MCF 10A (cell line): ENCODE results near the gene ORC4. TPM values are rescaled to one million over a fixed set of nuclear protein-coding genes. Genes with fewer than 3 reads are reported as not detected.

Experiments used
- Bru-seq: library from RNA; stranded (reverse); fragments of 400-500 nt; gene quantifications from one replicate; lab custom pipeline; 2021; lab: Mats Ljungman, UMichigan
- BruChase-seq, 2 experiments: library from RNA; stranded (reverse); fragments of 400-500 nt; gene quantifications; one replicate each; lab custom pipeline; 2021; lab: Mats Ljungman, UMichigan
- BruUV-seq: library from RNA; stranded (reverse); fragments of 400-500 nt; replicated peaks from 2 replicates; lab custom pipeline; 2021; lab: Mats Ljungman, UMichigan
- CTCF ChIA-PET: fragments of 300-600 bp; sonication (Branson Sonifier 250); formaldehyde crosslinking; extraction: SDS; loops from one replicate; lab custom pipeline; 2021; ENCODE audit warnings: antibody characterized with exemption, inconsistent platforms; lab: Yijun Ruan, JAX
- POLR2A ChIA-PET: fragments of 300-600, 350-650 bp; sonication (Branson Sonifier 250); formaldehyde crosslinking; extraction: SDS; loops from one replicate; lab custom pipeline; 2020; ENCODE audit warnings: antibody characterized with exemption, inconsistent platforms; lab: Yijun Ruan, JAX
- DNase-seq: peaks from one replicate; pipeline ENCODE4 v3.0.0-alpha.2; 2018; ENCODE audit not compliant: unreplicated experiment
- H3K27ac Mint-ChIP-seq: one replicate; pipeline ENCODE4 v1.8.0; 2022; ENCODE audit warnings: mild to moderate bottlenecking, low read depth, mixed read lengths; ENCODE audit not compliant: unreplicated experiment
- H3K27me3 Mint-ChIP-seq: one replicate; pipeline ENCODE4 v1.8.0; 2022; ENCODE audit warnings: mixed read lengths; ENCODE audit not compliant: insufficient read depth, unreplicated experiment
- H3K36me3 Mint-ChIP-seq: one replicate; pipeline ENCODE4 v1.8.0; 2022; ENCODE audit warnings: mild to moderate bottlenecking, moderate library complexity, mixed read lengths; ENCODE audit not compliant: insufficient read depth, unreplicated experiment
- H3K4me1 Mint-ChIP-seq: one replicate; pipeline ENCODE4 v1.8.0; 2022; ENCODE audit warnings: mixed read lengths; ENCODE audit not compliant: insufficient read depth, unreplicated experiment
- H3K4me3 Mint-ChIP-seq: one replicate; pipeline ENCODE4 v1.8.0; 2022; ENCODE audit warnings: mild to moderate bottlenecking, moderate library complexity, mixed read lengths; ENCODE audit not compliant: unreplicated experiment
- H3K9me3 Mint-ChIP-seq: one replicate; pipeline ENCODE4 v1.8.0; 2022; ENCODE audit warnings: mixed read lengths; ENCODE audit not compliant: unreplicated experiment
- intact Hi-C: fragments of 100-400 bp; cut with micrococcal nuclease; formaldehyde crosslinking; loops from 2 replicates; pipeline ENCODE4 v1.14.1; 2022
- long read RNA-seq: library from polyadenylated mRNA; stranded (forward); transcript quantifications from one replicate; pipeline ENCODE4 v2.0.0, GENCODE V29; 2022
- total RNA-seq: library from RNA; stranded (reverse); gene quantifications from 2 replicates; pipeline ENCODE4 v1.2.3, GENCODE V29; 2022
- TF ChIP-seq, protein P1 (sequence below): fragments of 200-600 bp; IDR thresholded peaks from one replicate; pipeline ENCODE4 v1.8.0; 2022; ENCODE audit warnings: antibody characterized with exemption, mild to moderate bottlenecking; ENCODE audit not compliant: unreplicated experiment

The ORC4 gene
- total RNA-seq (38.0 and 53.3 TPM in 2 replicates), Bru-seq, nascent RNA (percentile 82 among the genes with signal in this experiment), BruChase-seq, experiment 1, labeled RNA remaining after a 6-hour chase (percentile 75 among the genes with signal in this experiment), BruChase-seq, experiment 2, labeled RNA remaining after a 2-hour chase (percentile 85 among the genes with signal in this experiment)
- long read RNA-seq, full-length matches to known transcripts = 84 of 113 reads
- long read RNA-seq, partial matches to known transcripts = 3 of 113 reads
- long read RNA-seq, other reads (novel, unspliced or antisense) = 26 of 113 reads

GRCh38 chr2:148020111-148021058 lies at the start of gene ORC4:
TSS of gene ORC4 (minus strand) at chr2:148020737. CDS start at chr2:147975958, 44,779 bp downstream.
- no peaks in the 10 kb centered on the region for H3K9me3 Mint-ChIP-seq
- intact Hi-C loops = loop anchor here (5.0 to 10.0 kb wide), 3 partner anchors 112 to 624 kb away; partner anchors contain the start of gene EPC2
- TF ChIP-seq, protein P1, sequence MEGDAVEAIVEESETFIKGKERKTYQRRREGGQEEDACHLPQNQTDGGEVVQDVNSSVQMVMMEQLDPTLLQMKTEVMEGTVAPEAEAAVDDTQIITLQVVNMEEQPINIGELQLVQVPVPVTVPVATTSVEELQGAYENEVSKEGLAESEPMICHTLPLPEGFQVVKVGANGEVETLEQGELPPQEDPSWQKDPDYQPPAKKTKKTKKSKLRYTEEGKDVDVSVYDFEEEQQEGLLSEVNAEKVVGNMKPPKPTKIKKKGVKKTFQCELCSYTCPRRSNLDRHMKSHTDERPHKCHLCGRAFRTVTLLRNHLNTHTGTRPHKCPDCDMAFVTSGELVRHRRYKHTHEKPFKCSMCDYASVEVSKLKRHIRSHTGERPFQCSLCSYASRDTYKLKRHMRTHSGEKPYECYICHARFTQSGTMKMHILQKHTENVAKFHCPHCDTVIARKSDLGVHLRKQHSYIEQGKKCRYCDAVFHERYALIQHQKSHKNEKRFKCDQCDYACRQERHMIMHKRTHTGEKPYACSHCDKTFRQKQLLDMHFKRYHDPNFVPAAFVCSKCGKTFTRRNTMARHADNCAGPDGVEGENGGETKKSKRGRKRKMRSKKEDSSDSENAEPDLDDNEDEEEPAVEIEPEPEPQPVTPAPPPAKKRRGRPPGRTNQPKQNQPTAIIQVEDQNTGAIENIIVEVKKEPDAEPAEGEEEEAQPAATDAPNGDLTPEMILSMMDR = peak; percentile 34
- peak within 1 kb of the TSS; percentile 74 for H3K27ac Mint-ChIP-seq
- ChIA-PET CTCF (interaction anchor here (0.6 to 3.1 kb wide), 13 partner anchors 8 to 1359 kb away, joined by 3 to 14 read pairs (median 4); no protein-coding TSS in a partner anchor), POLR2A (interaction anchor here (0.5 to 4.8 kb wide), 30 partner anchors 8 to 1567 kb away, joined by 3 to 24 read pairs (median 4); partner anchors contain the start of genes ACVR2A, EPC2 and MMADHC)
- peaks cover 38% of the 10 kb centered on the region for H3K4me1 Mint-ChIP-seq
- H3K4me3 Mint-ChIP-seq = peak within 1 kb of the TSS; percentile 90
- no peaks in the 10 kb centered on the region for H3K36me3 Mint-ChIP-seq
- no peaks in the 10 kb centered on the region for H3K27me3 Mint-ChIP-seq
- peak; percentile 100 for DNase-seq
- TSS peak; percentile 49 for BruUV-seq

- CTCF ChIA-PET = interaction anchor here (0.6 to 1.0 kb wide), 2 partner anchors 10 to 891 kb away, joined by 3 read pairs; no protein-coding TSS in a partner anchor
- no peaks in the 10 kb centered on the region for H3K4me1 Mint-ChIP-seq
- H3K4me3 Mint-ChIP-seq = no peak overlapping the region
- H3K27me3 Mint-ChIP-seq = no peaks in the 10 kb centered on the region
- intact Hi-C loops = no loop called here
- no TSS peak for BruUV-seq
- peaks cover 6% of the 10 kb centered on the region for H3K36me3 Mint-ChIP-seq
- POLR2A ChIA-PET = no interaction called here
- TF ChIP-seq, protein P1 = no peak
- no peaks in the 10 kb centered on the region for H3K9me3 Mint-ChIP-seq
- no peak overlapping the region for H3K27ac Mint-ChIP-seq
- DNase-seq = no peak
Observed at GRCh38 chr2:148067801-148068200, 47.3 kb upstream of the ORC4 start.

GRCh38 chr2:148065936-148066335 lies 45.4 kb upstream of the ORC4 start:
- BruUV-seq = no TSS peak
- ChIA-PET CTCF (interaction anchor here (0.5 kb wide), 1 partner anchor 68 kb away, joined by 3 read pairs; no protein-coding TSS in a partner anchor), POLR2A (interaction anchor here (0.5 to 1.4 kb wide), 3 partner anchors 9 to 78 kb away, joined by 3 to 8 read pairs (median 4); partner anchors contain the start of genes MBD5 and ORC4)
- Mint-ChIP-seq H3K4me1 (no peaks in the 10 kb centered on the region), H3K27ac (no peak overlapping the region), H3K27me3 (no peaks in the 10 kb centered on the region), H3K4me3 (no peak overlapping the region), H3K9me3 (no peaks in the 10 kb centered on the region), H3K36me3 (peaks cover 6% of the 10 kb centered on the region)
- intact Hi-C loops = no loop called here
- TF ChIP-seq, protein P1 = no peak
- DNase-seq = no peak
